Ishikawa (cell line): ENCODE measurements around the gene CCL4.

Experiments used
- EP300 ChIP-seq: IDR thresholded peaks from 2 replicates; pipeline ENCODE4 v1.6.1; 2012; ENCODE audit warnings: borderline replicate concordance
- FOXM1 ChIP-seq: IDR thresholded peaks from 2 replicates; pipeline ENCODE4 v1.6.1; 2012; ENCODE audit warnings: low read depth, borderline replicate concordance
- MAX ChIP-seq: IDR thresholded peaks from 2 replicates; pipeline ENCODE4 v1.6.1; 2012
- RAD21 ChIP-seq: IDR thresholded peaks from 2 replicates; pipeline ENCODE4 v1.6.1; 2012; ENCODE audit warnings: low read depth
- TAF1 ChIP-seq: IDR thresholded peaks from 2 replicates; pipeline ENCODE4 v1.6.1; 2012; ENCODE audit warnings: low read depth, mild to moderate bottlenecking
- TEAD4 ChIP-seq: IDR thresholded peaks from 2 replicates; pipeline ENCODE4 v1.6.1; 2012
- YY1 ChIP-seq: IDR thresholded peaks from 2 replicates; pipeline ENCODE4 v1.6.1; 2012; ENCODE audit warnings: low read depth
- ZBTB7A ChIP-seq: IDR thresholded peaks from 2 replicates; pipeline ENCODE4 v1.6.1; 2012; ENCODE audit warnings: low read depth
- TF ChIP-seq, protein P1 (sequence below): IDR thresholded peaks from 2 replicates; pipeline ENCODE4 v1.6.1; 2012; ENCODE audit warnings: low read depth, mild to moderate bottlenecking

DNA sequence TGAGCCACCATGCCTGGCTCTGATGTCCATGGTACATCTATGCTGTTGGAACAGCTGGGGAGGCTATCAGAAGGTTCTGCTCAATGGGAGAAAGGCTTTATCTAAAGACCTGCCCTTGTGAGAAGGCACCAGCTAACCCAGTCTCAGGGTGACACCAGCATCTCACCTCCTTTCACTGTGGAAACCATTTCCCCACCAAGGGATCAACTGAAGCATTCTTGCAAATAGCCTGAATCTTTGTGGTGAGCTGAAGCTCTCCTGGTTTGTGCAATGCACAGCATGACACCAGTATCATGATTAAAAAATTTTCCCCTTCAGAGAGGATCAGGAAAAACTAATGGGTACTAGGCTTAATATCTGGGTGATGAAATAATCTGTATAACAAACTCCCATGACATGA is 34.5 kb upstream of the CCL4 start:
- no peak for TF ChIP-seq TAF1
- TF ChIP-seq FOXM1: no peak
- TF ChIP-seq, protein P1, sequence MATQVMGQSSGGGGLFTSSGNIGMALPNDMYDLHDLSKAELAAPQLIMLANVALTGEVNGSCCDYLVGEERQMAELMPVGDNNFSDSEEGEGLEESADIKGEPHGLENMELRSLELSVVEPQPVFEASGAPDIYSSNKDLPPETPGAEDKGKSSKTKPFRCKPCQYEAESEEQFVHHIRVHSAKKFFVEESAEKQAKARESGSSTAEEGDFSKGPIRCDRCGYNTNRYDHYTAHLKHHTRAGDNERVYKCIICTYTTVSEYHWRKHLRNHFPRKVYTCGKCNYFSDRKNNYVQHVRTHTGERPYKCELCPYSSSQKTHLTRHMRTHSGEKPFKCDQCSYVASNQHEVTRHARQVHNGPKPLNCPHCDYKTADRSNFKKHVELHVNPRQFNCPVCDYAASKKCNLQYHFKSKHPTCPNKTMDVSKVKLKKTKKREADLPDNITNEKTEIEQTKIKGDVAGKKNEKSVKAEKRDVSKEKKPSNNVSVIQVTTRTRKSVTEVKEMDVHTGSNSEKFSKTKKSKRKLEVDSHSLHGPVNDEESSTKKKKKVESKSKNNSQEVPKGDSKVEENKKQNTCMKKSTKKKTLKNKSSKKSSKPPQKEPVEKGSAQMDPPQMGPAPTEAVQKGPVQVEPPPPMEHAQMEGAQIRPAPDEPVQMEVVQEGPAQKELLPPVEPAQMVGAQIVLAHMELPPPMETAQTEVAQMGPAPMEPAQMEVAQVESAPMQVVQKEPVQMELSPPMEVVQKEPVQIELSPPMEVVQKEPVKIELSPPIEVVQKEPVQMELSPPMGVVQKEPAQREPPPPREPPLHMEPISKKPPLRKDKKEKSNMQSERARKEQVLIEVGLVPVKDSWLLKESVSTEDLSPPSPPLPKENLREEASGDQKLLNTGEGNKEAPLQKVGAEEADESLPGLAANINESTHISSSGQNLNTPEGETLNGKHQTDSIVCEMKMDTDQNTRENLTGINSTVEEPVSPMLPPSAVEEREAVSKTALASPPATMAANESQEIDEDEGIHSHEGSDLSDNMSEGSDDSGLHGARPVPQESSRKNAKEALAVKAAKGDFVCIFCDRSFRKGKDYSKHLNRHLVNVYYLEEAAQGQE: no peak
- no peak for TF ChIP-seq EP300
- no peak for TF ChIP-seq RAD21
- TF ChIP-seq YY1: no peak
- no peak for TF ChIP-seq TEAD4
- no peak for TF ChIP-seq ZBTB7A
- TF ChIP-seq MAX: no peak
